ENCODE data around the gene PNISR. TPM values are rescaled to one million over a fixed set of nuclear protein-coding genes. Genes with fewer than 3 reads are reported as not detected.
"Not testable (repeated sequence)": the region's sequence is repeated elsewhere in the genome, so short reads cannot be mapped to it uniquely, and the experiment has no call there.

Gene PNISR
- total RNA-seq: 10 to 100 TPM; 20.5 to 86.1 (median 25.2) TPM

GRCh38 chr6:99424761-99425646 is at the start of gene PNISR:
Gene PNISR, minus strand, starts transcription at chr6:99425308. Its CDS starts 10,649 bp downstream, at chr6:99414659.
- TF ChIP-seq POLR2A (IDR thresholded peaks at IDR 0.05) (peak; percentile 44 to 49), CTCF (IDR thresholded peaks at IDR 0.05 in 4 of 5, conservative IDR thresholded peaks at IDR 0.05 in 1 of 5) (no peak)
- peak; percentile 94 for DNase-seq
- peak; percentile 95 to 97 for ATAC-seq
- Histone ChIP-seq H3K27me3 (no peaks in the 10 kb centered on the region), H3K9me3 (no peaks in the 10 kb centered on the region), H3K4me1 (peaks cover 58 to 61% of the 10 kb centered on the region in 2 donors), H3K27ac (peak within 1 kb of the TSS; percentile 94 to 97 (median 94)), H3K4me3 (peak within 1 kb of the TSS; percentile 76 to 88 (median 84)), H3K36me3 (no peaks in the 10 kb centered on the region)
- in situ Hi-C loops (cut with MboI; ENCODE audit: low sequenced_read_pairs in 4 of 4) (loop anchor here in 1 of 4 donors (10.0 kb wide), 1 partner anchor 90 kb away; the partner anchor contains the start of gene USP45), intact Hi-C loops (cut with DNase I; ENCODE audit: low total_unique reads) (loop anchor here (2.0 to 10.0 kb wide), 5 partner anchors 32 to 480 kb away; partner anchors contain the start of genes CCNC, FBXL4 and USP45)

- Histone ChIP-seq H3K27ac (no peak overlapping the region), H3K4me3 (no peak overlapping the region), H3K36me3 (peaks cover 0 to 18% of the 10 kb centered on the region in 2 donors), H3K27me3 (no peaks in the 10 kb centered on the region), H3K4me1 (no peaks in the 10 kb centered on the region), H3K9me3 (no peaks in the 10 kb centered on the region)
- DNase-seq (no peak), ATAC-seq (no peak)
- intact Hi-C loops (cut with DNase I; ENCODE audit: low total_unique reads): no loop called here
- TF ChIP-seq POLR2A (IDR thresholded peaks at IDR 0.05) (no peak), CTCF (IDR thresholded peaks at IDR 0.05 in 4 of 5, conservative IDR thresholded peaks at IDR 0.05 in 1 of 5) (no peak)
- in situ Hi-C loops (cut with MboI; ENCODE audit: low sequenced_read_pairs in 4 of 4): loop anchor here in 1 of 4 donors (5.0 kb wide), 1 partner anchor 274 kb away; no protein-coding TSS in a partner anchor
These were observed 48.6 kb upstream of the PNISR start for GRCh38 chr6:99473730-99474129.

- Histone ChIP-seq H3K36me3 (peaks cover 0 to 18% of the 10 kb centered on the region in 2 donors), H3K9me3 (no peaks in the 10 kb centered on the region), H3K4me3 (no peak overlapping the region), H3K27ac (no peak overlapping the region), H3K4me1 (no peaks in the 10 kb centered on the region), H3K27me3 (no peaks in the 10 kb centered on the region)
- in situ Hi-C loops (cut with MboI; ENCODE audit: low sequenced_read_pairs in 4 of 4): loop anchor here in 1 of 4 donors (5.0 kb wide), 1 partner anchor 276 kb away; no protein-coding TSS in a partner anchor
- intact Hi-C loops (cut with DNase I; ENCODE audit: low total_unique reads): no loop called here
- TF ChIP-seq CTCF (IDR thresholded peaks at IDR 0.05 in 4 of 5, conservative IDR thresholded peaks at IDR 0.05 in 1 of 5): no peak
- no peak for TF ChIP-seq POLR2A (IDR thresholded peaks at IDR 0.05)
- ATAC-seq: no peak
- no peak for DNase-seq
These were observed 46.5 kb upstream of the PNISR start for GRCh38 chr6:99471638-99472037.

DNA sequence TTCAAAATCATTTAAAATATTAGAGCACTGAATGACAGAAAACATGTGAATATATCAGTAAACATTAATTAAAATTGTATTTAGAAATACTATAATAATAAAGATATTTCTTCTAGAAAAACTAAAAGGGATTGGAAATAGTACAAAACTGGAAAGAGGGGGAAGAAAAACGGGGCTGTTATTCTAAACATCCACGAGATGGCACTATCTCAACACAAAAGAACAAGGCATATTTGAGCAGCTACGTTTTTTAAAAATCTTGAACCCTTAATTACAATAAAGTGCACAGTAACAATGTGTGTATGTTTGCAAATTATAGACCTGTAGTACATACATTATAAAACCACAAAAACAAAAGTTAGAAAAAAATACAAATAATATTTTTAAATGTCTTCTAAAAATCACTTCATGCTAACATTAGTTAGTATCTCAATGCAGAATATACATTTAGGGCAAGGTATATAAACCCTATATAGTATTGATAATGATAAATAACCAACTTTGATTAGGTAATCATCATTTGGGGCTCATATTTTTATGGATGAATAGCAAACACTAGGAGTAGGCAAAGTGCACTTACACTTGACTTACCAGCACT is 42.5 kb upstream of the PNISR start:
- Histone ChIP-seq H3K36me3 (no peaks in the 10 kb centered on the region), H3K27me3 (no peaks in the 10 kb centered on the region), H3K9me3 (no peaks in the 10 kb centered on the region), H3K4me1 (no peaks in the 10 kb centered on the region), H3K4me3 (no peak overlapping the region), H3K27ac (no peak overlapping the region)
- intact Hi-C loops (cut with DNase I; ENCODE audit: low total_unique reads) (loop anchor here (1.0 to 5.0 kb wide), 2 partner anchors 279 to 355 kb away; no protein-coding TSS in a partner anchor), in situ Hi-C loops (cut with MboI; ENCODE audit: low sequenced_read_pairs in 4 of 4) (loop anchor here in 2 of 4 donors (5.0 to 10.0 kb wide), 2 partner anchors 277 to 280 kb away; no protein-coding TSS in a partner anchor)
- ATAC-seq (peak in 1 of 2 donors; percentile 44), DNase-seq (no peak)
- TF ChIP-seq POLR2A (IDR thresholded peaks at IDR 0.05): no peak
- TF ChIP-seq CTCF (IDR thresholded peaks at IDR 0.05 in 4 of 5, conservative IDR thresholded peaks at IDR 0.05 in 1 of 5): peak in 4 of 5 experiments; percentile 33 to 63 (median 54)

DNA sequence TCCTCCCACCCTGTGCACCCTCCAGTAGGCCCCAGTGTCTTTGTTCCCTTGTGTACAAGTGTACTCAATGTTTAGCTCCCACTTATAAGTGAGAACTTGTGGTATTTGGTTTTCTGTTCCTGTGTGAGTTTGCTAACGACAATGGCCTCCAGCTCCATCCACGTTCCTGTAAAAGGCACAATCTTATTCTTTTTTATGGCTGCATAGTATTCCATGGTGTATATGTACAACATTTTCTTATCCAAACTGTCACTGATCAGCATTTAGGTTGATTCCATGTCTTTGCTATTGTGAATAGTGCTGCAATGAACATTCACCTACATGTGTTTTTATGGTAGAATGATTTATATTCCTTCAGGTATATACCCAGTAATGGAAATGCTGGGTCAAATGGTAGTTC is 34.0 kb upstream of the PNISR start:
- H3K4me3 ChIP-seq; in situ Hi-C loops (cut with MboI; ENCODE audit: low sequenced_read_pairs in 4 of 4); H3K27me3 ChIP-seq; H3K4me1 ChIP-seq; intact Hi-C loops (cut with DNase I; ENCODE audit: low total_unique reads); DNase-seq; H3K9me3 ChIP-seq; ATAC-seq; H3K27ac ChIP-seq; H3K36me3 ChIP-seq: not testable (repeated sequence)

Measured in gastrocnemius medialis (tissue), 4 donors.